Natural killer cell (primary cell): Measurements from ENCODE around the gene NPAS3. TPM values are rescaled to one million over a fixed set of nuclear protein-coding genes. Genes with fewer than 3 reads are reported as not detected.

ENCODE experiments used
- ATAC-seq, 3 donors: fragments of 150-1000 bp in 2 of 3; fragments of 200-7000 bp in 1 of 3; cut with Tn5 transposase; 1 replicate in 1 of 3; 2 replicates in 2 of 3; pipeline ENCODE4 v1.10.0; 2021; ENCODE audit warnings: mild to moderate bottlenecking in 2 of 3, moderate library complexity in 2 of 3
- DNase-seq, 2 donors: peaks; one replicate each; pipeline versions ENCODE4 v3.0.0 to v3.0.0-alpha.2; 2013 to 2021; ENCODE audit warnings: mixed read lengths in 1 of 2
- H3K27ac ChIP-seq: one replicate; pipeline ENCODE4 v1.5.1; 2013; ENCODE audit warnings: mild to moderate bottlenecking, low read length
- H3K27me3 ChIP-seq: one replicate; pipeline ENCODE4 v1.6.1; 2013; ENCODE audit warnings: low read length; ENCODE audit not compliant: control insufficient read depth, insufficient read depth
- H3K36me3 ChIP-seq: one replicate; pipeline ENCODE4 v1.6.1; 2013; ENCODE audit warnings: low read length; ENCODE audit not compliant: control insufficient read depth, insufficient read depth
- H3K4me1 ChIP-seq: one replicate; pipeline ENCODE4 v1.6.1; 2013; ENCODE audit warnings: low read length; ENCODE audit not compliant: control insufficient read depth, insufficient read depth
- H3K4me3 ChIP-seq: one replicate; pipeline ENCODE4 v1.5.1; 2013; ENCODE audit warnings: low read length
- H3K9me3 ChIP-seq: one replicate; pipeline ENCODE4 v1.6.1; 2013; ENCODE audit warnings: low read length; ENCODE audit not compliant: control insufficient read depth, insufficient read depth
- H3K27ac Mint-ChIP-seq, 2 donors: one replicate each; pipeline ENCODE4 v1.8.0; 2022; ENCODE audit warnings: mild to moderate bottlenecking in 2 of 2, mixed read lengths in 2 of 2, moderate library complexity in 1 of 2
- H3K27me3 Mint-ChIP-seq, 2 donors: one replicate each; pipeline ENCODE4 v1.8.0; 2022; ENCODE audit warnings: low read depth in 2 of 2, mixed read lengths in 2 of 2
- H3K36me3 Mint-ChIP-seq: one replicate; pipeline ENCODE4 v1.8.0; 2022; ENCODE audit warnings: mixed read lengths
- H3K4me1 Mint-ChIP-seq, 2 donors: one replicate each; pipeline ENCODE4 v1.8.0; 2022; ENCODE audit warnings: mixed read lengths in 2 of 2
- H3K4me3 Mint-ChIP-seq: one replicate; pipeline ENCODE4 v1.8.0; 2022; ENCODE audit warnings: mild to moderate bottlenecking, moderate library complexity, mixed read lengths
- H3K9me3 Mint-ChIP-seq, 2 donors: one replicate each; pipeline ENCODE4 v1.8.0; 2022; ENCODE audit warnings: mixed read lengths in 2 of 2
- CTCF ChIP-seq: fragments of 200-600 bp; IDR thresholded peaks from one replicate; pipeline ENCODE4 v1.8.0; 2022; ENCODE audit warnings: antibody characterized with exemption
- WGBS: methylation state at CpG from one replicate; pipeline ENCODE4 v1.1.7; 2013; ENCODE audit warnings: missing lambda C conversion rate; ENCODE audit not compliant: insufficient coverage; 5-methylcytosine and 5-hydroxymethylcytosine counted together
- intact Hi-C: fragments of 100-400 bp; cut with micrococcal nuclease; formaldehyde crosslinking; loops from one replicate; pipeline ENCODE4 v1.14.2; 2022
- total RNA-seq, 4 donors: library from RNA; stranded (reverse); fragments of 120-200 nt in 1 of 4; gene quantifications; one replicate each; pipeline versions ENCODE4 v1.2.3 to v1.2.4, GENCODE V29; 2013 to 2022

NPAS3 gene
- total RNA-seq, 3 donors from 2014 or later (not counting 1 experiment from before 2014, with no cell fraction given): not detected

- peaks cover 11 to 20% of the 10 kb centered on the region in 2 donors for H3K4me1 Mint-ChIP-seq
- H3K27me3 ChIP-seq: no peaks in the 10 kb centered on the region
- no peaks in the 10 kb centered on the region for H3K36me3 Mint-ChIP-seq
- intact Hi-C loops: no loop called here
- H3K36me3 ChIP-seq: no peaks in the 10 kb centered on the region
- TF ChIP-seq CTCF: no peak
- DNase-seq: no peak
- no peak overlapping the region for H3K4me3 ChIP-seq
- 69% methylated on average over 2 of the region's 3 CpGs for WGBS
- ATAC-seq: peak in 2 of 3 donors; percentile 36 to 37
- H3K9me3 Mint-ChIP-seq: no peaks in the 10 kb centered on the region
- no peak overlapping the region for H3K27ac Mint-ChIP-seq
- H3K4me1 ChIP-seq: no peaks in the 10 kb centered on the region
- H3K9me3 ChIP-seq: no peaks in the 10 kb centered on the region
- H3K4me3 Mint-ChIP-seq: no peak overlapping the region
- H3K27ac ChIP-seq: no peak overlapping the region
- no peaks in the 10 kb centered on the region for H3K27me3 Mint-ChIP-seq
Measured at GRCh38 chr14:33564774-33565630, 626.3 kb downstream of the NPAS3 start.

GRCh38 chr14:33566082-33566481, 627.4 kb downstream of the NPAS3 start:
- TF ChIP-seq CTCF: no peak
- H3K36me3 ChIP-seq: no peaks in the 10 kb centered on the region
- Mint-ChIP-seq H3K4me1 (peaks cover 11 to 20% of the 10 kb centered on the region in 2 donors), H3K4me3 (no peak overlapping the region), H3K9me3 (no peaks in the 10 kb centered on the region), H3K27me3 (no peaks in the 10 kb centered on the region), H3K36me3 (no peaks in the 10 kb centered on the region), H3K27ac (no peak overlapping the region)
- no peak overlapping the region for H3K4me3 ChIP-seq
- DNase-seq (no peak), ATAC-seq (no peak)
- intact Hi-C loops: no loop called here
- H3K9me3 ChIP-seq: no peaks in the 10 kb centered on the region
- H3K27me3 ChIP-seq: no peaks in the 10 kb centered on the region
- no peaks in the 10 kb centered on the region for H3K4me1 ChIP-seq
- WGBS: 90% methylated on average over 9 of the region's 9 CpGs
- no peak overlapping the region for H3K27ac ChIP-seq

GRCh38 chr14:33567023-33567728, 628.5 kb downstream of the NPAS3 start:
- H3K27me3 ChIP-seq: no peaks in the 10 kb centered on the region
- DNase-seq: no peak
- Mint-ChIP-seq H3K9me3 (no peaks in the 10 kb centered on the region), H3K27me3 (no peaks in the 10 kb centered on the region), H3K27ac (no peak overlapping the region), H3K4me3 (no peak overlapping the region), H3K4me1 (peaks cover 11 to 20% of the 10 kb centered on the region in 2 donors), H3K36me3 (no peaks in the 10 kb centered on the region)
- H3K9me3 ChIP-seq: no peaks in the 10 kb centered on the region
- intact Hi-C loops: no loop called here
- ATAC-seq: no peak
- no peak overlapping the region for H3K27ac ChIP-seq
- no peaks in the 10 kb centered on the region for H3K4me1 ChIP-seq
- no peak for TF ChIP-seq CTCF
- H3K4me3 ChIP-seq: no peak overlapping the region
- 94% methylated on average over 10 of the region's 10 CpGs for WGBS
- H3K36me3 ChIP-seq: no peaks in the 10 kb centered on the region
